Measurements from ENCODE around the gene APCDD1.
A peak's percentile ranks its signal among the peaks of the same experiment; 100 is the strongest.
"Not testable (repeated sequence)": the region's sequence is repeated elsewhere in the genome, so short reads cannot be mapped to it uniquely, and the experiment has no call there.

The APCDD1 gene

DNA sequence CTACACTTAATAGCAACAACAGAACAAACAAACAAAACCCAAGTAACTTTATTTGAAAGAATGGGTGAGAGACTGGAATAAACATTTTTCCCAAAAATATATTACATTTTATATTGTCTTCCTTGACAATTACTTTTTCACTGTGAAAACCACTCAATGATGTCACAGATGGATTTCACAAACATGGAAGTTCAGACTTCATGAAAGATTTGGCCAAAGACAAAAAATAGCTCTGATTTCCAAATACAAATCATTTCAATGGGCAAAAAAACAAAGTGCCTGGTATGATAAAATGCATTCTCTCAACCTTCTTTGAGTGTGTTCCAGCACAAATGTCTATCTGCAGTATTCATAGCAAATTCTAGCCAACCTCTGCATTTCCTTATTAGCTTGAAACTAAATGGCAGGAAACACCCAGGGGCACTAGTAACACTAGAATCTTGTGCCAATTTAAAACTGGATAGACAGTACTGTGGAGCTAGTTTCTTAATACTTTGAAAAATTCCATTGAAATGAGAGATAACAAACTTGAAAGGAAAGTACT lies 42.8 kb downstream of the APCDD1 start:
- DNase-seq = no peak

DNA sequence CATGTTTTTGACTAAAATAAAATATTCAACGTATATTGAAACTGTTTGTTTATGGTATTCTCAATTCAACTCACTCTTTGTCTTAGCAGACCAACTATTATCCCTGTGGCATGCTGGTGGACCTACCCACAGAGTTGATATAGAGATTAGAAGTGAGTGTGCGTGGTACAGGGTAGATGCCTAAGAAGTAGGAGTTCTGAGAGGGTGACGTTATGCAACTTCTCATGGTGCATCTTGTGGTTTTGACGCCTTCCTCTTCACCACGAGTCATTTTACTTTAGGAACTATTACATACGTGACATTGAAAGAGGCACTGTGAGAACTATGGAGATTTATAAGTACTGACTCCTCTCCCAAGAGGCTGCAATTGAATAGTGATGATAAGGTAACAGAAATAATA lies 44.8 kb downstream of the APCDD1 start:
- no peak for DNase-seq

DNA sequence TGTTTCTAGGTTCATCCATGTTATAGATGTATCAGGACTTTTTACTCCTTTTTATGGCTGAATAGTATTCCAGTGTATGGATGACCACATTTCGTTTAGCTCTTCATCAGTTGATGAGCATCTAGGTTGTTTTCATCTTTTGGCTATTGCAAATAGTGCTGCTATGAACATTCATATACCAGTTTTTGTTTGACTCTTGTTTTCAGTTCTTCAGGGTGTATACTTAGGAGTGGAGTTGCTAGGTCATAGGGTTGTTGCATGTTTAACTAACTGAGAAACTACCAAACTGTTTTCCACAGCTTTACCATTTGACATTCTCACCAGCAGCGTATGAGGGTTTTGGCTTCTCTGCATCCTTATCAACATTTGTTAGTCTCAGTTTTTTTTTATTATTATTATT lies 45.6 kb downstream of the APCDD1 start:
- no peak for DNase-seq

DNA sequence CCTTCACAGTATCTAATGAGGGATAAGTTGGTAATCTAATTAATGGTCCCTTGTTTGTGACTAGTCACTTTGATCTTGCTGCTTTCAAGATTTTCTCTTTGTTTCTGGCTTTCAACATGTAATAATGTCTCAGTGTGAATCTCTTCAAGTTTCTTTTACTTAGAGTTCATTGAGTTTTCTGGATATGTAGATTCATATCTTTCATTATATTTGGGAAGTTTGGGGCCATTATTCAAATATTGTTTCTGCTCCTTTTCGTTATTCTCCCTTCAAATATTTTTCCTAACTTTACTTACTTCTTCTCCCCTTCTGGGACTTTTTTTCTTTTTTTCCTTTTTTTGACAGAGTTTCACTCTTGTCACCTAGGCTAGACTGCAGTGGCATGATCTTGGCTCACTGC lies 50.3 kb downstream of the APCDD1 start:
- DNase-seq = no peak

DNA sequence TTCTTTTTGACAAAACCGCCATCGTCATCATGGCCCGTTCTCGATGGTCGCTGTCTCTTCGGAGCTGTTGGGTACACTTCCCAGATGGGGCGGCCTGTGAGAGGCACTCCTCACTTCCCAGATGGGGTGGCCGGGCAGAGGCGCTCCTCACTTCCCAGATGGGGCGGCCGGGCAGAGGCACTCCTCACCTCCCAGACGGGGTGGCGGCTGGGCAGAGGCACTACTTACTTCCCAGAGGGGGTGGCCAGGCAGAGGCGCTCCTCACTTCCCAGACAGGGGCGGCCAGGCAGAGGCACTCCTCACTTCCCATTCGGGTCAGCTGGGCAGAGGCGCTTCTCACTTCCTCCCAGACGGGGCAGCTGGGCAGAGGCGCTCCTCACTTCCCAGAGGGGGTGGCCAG lies 51.5 kb downstream of the APCDD1 start:
- DNase-seq = not testable (repeated sequence)

DNA sequence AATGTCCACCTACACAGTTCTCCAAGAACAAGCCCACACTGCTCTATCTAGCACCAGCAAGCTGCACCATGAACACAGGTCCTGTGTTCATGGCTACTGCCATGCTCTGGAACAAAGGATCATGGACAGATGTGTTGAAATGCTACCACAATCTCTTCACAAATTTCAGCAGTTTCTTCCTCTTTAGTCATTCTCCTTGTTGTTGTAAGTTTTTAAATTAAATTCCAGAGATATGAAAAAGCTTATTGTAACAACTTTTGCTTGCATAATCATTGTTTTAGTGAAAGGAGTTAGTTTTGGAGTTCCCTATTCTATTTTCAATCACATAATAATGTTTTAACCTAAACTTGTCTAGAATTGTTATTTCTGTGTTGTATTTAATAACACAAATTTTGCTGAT lies 54.2 kb downstream of the APCDD1 start:
- no peak for DNase-seq

DNA sequence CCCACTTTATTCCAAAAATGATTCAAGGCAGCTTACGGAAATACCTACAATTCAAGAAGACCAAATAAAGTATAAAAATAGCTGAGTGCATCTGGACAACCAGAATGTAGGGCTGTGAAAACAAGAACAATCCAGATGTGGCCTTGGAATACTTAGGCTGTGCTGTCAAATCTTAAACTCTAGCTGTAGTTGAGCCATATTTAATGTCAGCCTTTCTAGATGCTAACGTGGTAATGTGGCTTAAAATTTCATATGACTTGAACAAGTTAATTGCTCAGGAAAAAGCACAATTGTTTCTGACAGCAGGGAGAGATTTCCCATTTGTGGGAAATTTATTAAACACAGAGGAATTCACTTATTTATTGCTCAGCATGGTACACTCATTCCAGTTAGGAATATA lies 56.8 kb downstream of the APCDD1 start:
- DNase-seq = no peak

DNA sequence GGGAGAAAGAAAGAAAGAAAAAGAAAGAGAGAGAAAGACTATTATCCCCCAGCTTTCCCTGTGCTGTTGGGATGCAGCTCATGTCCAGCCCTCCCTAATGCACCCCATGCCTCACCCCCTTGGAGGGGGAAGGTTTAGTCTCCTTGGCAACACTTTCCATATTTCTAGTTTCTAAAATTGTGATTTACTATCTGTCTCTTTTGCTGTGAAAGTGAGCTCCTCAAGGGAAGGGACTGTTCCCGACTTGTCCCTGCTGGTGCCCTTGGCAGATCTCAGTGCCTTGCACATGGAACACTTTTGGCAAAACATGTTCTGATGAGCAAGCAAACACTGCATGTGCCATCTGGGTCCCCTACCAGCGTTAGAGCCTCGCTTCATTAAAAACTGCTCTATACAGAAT lies 59.6 kb downstream of the APCDD1 start:
- DNase-seq = no peak

DNA sequence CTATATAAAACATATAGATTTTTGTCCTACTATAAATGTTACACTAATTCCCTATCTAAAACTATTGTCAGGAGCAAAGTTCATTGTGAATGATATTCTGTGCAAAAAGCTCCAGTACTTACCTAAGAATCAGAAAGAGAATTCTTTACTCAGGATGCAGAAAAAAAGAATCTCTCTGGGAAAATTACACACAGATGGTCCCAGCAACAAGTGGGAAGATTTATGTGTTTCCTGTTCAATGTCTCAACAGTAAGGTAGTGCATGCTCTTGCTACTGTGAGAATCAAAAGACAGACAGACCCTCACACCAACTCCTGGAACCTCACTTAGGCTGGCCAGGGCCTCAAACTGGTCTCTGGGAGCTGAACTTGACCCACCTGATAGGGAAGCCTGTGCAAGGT lies 60.2 kb downstream of the APCDD1 start:
- no peak for DNase-seq

DNA sequence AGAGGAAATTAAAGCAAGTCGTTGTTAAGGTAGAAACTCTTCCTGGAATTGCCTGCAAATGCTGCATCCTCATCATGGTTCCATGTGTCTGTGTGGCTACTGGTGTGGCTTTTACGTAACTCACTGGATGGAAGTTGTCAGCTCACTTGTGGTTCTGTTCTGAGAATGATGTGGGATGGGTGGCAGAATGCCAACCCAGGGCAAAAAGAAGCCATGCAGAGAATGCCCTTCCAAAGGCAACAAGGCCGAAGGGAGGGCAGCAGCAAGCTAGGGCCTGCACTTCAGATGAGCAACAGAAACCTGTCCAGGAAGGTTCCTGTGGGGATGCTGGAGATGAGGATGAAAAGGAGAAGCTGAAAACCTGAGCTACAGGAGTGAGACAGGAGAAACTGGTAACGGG lies 61.0 kb downstream of the APCDD1 start:
- DNase-seq = no peak

DNA sequence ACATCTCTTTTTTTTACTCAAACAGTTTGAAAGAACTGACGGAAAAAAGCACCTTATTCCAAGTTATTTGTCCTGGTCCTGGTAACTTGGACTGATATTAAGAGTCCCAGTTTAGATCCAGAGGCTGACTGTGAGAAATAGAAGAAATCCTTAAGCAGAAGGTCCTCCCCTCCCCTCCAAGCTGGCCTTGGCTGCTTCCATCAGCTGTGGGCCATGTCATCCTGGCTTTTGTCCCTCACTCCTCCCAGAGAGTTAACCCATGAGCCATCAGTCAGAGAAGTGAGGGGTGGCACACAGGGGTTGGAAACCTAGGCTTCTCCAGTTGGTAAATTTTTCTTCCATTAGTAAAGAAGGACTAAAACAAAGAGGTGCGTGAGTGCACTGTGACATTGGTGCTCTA lies 61.6 kb downstream of the APCDD1 start:
- DNase-seq = no peak

DNA sequence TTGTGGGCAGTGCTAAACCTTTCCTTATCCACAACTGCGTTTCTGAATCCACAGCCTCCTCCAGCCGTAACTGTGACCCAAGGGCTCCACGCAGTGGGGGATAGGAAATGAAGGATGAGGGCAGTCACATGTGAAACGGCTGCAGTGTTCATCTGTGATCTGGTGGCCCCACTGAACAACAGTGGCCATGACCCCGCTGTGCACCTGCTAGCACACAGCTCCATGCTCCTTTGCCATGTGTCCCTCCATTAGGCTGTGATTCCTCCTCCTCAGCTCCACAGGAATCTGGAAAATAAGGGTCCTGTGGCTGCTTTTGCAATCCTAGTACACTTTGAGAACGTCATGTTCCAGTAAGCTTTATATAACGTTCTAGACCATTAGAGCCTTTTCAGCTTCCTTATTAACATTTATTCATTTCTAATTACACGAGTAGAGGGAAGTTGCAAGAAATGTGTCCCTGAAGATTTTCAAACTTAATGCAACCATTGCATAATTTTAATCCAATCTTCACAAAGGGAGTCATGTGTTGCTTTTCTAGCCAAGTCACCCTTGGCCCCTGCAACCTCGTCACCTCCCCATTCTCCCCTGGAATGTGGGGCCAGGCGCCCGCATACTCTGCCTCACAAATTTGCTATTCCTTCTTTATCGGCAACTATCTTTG lies 64.3 kb downstream of the APCDD1 start:
- no peak for DNase-seq

DNA sequence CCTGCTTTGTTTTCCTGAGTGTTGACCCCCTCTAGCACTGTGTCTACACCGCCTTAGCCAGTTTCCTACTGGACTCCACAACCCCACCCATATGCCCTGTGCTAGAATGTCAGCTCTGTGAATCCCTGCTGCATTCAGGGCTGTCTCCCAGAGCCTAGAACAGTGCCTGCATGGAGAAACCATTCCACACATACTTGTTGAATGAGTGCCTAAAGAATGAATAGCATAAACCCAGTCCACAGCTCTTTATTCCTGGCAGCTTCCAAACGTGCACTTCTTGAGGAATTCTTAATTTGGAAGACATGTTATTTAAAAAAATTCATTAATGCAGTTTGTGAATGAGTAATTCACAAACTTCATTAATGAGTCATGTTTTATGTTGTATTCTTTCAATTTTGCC lies 64.9 kb downstream of the APCDD1 start:
- DNase-seq = no peak

DNA sequence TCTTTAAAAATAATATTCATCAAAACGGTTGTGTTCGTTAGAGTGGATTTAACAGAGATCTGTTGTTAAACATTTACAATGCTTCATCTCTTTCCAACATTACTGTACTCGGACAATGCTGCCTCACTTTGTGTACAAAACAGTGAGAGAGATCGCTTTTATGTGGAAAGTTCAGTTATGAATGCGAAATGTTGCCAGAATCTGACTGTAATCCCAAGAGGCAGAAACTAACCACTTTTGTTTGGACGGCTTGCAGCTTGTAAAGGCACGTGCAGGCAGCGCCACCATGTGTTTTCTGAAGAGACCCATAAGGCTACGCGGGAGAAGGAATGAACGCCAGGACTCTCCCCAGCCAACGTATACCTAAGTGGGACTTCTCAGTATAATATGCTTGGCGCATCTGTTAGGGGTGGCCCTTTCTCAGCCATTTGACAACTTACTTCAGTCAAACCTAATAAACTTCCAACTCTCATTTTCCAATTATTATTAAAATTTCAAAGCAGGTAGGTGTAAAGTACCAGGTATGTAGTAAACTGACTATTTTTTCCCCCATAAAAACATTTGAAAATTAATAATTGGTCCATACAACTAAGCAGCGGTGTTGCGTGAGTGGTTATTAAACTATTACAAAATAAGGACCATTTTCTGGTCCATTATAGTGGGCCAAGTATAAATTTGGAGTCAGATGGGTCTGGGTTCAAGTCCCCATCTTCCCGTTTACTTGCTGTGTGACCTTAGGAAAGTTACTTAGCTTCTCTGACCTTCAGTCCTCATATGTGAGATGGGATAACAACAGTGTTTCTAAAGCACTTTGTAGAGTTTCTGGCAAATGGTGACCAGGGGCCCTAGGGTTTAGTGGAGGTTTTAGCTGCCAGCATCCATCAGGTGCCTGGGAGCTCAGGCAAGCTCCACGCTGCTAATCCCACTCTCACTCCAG lies 65.8 kb downstream of the APCDD1 start:
- DNase-seq = no peak

DNA sequence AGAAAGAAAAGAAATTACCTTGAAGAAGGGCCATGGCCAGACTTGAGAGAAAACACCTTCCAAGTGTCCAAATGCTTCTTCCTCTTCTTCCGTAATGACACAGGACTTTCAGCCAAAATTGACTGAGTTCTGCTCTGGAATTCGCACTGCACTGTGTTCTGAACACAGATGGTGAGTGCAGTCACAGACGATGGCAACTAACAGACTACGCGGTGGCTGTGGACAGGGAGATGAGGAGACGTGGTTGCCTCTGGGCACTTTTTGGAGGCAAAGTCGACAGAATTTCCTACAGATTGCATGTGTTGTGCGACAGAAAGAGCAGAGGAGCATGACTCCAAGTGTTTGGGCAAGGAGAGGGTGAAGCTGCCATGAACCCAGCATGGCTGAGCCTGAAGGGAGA lies 67.1 kb downstream of the APCDD1 start:
- no peak for DNase-seq

DNA sequence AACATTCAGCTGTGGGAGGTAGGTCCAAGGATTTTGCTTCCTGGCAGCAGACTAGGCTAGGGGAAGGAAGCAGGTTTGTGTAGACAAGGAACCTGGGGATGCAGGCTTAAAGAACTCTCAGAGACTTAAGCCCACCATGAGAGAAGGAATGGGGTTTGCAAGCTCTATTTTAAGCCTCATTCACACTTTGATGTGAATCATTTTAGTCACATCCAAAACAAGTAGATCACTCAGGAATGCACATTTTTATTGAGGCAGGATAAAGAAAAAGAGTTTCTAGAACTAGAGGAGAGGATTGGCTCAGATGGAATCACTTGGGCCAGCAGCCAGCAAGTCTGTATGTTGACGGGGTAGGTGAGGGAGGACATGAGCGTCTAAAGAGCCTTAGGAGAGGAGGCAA lies 68.1 kb downstream of the APCDD1 start:
- no peak for DNase-seq

DNA sequence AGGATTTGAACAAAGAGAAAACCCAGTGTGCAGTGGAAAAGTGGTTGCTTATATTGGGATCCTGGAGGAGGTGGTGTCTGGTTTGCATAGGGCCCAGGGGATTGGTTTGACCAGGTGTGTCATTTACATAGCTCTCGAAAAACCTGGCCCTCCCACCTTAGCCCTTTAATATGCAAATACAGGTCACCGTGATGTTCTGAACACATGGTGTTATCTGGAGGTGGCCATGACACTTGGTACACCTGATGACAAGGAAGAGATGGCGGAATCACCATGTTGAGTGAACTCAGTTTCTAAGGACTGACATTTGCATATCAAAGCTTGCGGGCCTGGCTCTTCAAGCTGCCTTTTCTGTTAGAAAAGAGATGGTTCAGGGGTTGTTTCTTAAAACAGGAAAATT lies 69.1 kb downstream of the APCDD1 start:
- no peak for DNase-seq

DNA sequence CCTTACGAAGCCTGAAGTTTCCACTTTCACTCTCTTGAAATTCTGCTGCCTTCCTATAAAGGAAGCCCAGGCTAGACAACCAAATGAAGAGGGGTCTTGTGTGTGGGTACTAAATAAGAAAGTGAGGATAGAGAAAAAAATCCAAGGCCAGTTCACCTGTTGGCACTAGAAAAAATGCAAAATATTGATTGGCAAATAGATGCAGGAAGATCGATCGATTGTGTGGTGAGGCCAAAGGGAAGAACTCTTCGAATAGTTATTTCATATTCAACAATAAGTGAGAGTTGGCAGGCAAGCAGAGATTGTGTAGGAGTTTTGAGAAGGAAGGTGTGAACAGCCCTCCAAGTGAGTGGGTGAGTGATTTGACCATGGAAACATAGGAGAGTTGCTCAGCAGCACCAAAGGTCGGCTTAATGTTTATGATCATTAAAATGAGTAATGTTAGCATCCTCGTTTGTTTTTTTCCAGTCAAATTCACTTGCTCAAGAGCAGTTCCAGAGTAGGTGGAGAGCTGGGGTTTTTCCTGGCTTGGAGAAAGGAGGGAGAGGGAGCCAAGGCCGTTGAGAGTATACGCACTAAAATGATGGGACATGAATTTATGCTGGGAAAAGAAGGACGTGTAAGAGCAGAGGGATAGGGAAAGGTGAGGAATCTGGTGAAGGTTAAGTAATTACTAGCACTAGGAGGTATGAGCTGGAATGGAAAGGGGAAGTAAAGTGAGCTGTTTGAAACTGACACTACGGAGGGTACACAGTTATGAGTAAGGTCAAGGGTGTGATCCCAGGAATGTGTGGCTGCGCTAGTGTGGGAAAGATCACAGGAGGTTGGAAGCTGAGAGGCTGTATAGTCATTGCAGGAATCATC lies 70.3 kb downstream of the APCDD1 start:
- DNase-seq = no peak

DNA sequence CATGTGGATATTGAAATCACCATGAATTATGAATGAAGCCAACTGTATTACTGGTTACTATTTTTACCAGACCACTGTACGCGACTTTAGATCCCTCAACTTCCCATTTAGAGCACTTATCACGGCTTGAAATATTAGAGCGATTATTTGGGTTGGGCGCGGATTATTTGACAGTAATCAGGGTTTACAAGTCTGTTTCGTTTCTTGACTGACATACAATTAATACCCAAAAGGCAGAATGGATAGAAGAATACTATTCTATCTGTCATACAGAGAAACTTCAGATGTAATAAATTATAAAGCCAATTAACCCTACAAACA lies 70.9 kb downstream of the APCDD1 start:
- no peak for DNase-seq

DNA sequence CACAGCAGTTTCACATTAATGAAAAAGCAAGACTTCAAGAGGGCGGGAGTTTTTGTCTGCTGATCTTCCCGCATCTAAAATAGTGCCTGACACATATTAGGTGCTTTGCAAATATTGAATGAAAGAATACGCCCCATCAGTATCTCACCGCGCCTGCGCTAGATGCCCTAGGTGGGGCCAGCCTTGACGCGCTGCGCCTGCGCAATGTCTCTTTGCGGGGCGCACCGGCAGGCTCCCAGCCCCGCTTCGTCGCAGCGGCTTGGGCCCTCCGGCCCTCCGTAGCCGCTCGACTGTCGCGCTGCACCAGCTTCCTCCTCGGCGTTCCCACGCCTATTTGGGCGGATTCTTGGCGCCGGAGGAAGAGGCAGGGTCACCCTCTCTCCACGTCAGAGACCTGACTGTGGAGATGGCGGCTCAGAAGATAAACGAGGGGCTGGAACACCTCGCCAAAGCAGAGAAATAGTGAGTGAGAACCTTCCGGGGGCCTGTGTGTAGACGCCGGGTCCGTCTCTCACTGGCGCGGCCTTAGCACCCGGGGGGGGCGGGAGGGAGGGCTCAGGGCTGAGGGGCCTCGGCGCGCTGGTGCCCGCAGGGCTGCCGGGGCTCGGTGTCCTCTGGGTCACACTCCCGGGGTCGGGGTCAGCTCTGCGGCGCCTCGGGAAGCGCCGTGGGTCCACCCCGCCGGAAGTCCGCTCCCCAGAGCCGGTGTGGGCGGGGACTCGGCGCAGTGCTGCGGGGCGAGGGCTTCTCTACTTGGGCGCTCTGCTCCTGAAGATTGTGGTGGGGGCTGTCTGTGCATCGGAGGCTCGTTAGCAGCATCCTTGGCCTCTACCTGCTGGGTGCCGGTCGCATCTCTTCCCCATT lies 71.5 kb downstream of the APCDD1 start, which contains the start of gene NAPG:
NAPG (plus strand) TSS at position 331 of the 864 bp plus-strand sequence; CDS start at position 407, 76 bp downstream.
- DNase-seq = peak; percentile 89

DNA sequence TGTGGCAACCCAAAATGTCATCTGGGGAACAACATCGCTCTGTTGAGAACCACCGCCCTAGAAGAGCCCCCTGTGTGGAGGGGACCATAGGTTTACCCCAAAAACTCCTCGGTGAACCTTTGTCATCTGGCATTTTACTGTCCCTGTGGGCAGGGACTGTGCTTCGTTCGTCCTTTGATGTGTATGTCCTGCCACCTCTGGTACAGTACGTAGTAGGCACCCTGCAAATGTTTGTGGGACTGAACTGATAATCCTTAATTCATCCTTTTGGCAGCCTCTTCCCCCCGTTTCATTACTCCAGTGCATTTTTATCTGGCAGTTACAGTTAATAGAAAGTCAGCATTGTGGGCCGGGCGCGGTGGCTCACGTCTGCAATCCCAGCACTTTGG lies 72.1 kb downstream of the APCDD1 start:
- no peak for DNase-seq

DNA sequence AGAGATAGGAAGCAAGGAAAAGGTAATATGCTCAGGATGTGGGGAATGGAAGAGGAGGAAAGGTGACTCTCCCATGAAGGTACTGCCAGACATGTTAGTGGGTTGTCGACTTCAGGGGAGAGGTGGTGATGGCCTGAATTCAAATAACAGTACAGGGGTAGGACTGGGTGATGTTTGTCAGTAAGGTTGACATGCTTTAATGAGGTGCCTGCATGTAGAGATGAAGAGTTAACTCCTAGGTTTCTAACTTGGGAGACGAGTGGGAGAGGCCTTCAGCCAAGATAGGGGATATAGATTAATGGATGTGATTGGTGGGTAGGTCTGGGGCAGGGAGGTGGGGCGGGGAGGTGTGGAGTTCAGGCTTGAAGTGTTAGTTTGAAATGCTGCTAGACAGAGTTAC lies 74.0 kb downstream of the APCDD1 start:
- no peak for DNase-seq
